Activated CD8-positive, alpha-beta memory T cell treated with anti-CD3 and anti-CD28 coated beads, Interleukin-2, amount 50 U/mL, for 24 hours (primary cell): Measurements from ENCODE around the gene MYOF.
"Not testable (repeated sequence)": the region's sequence is repeated elsewhere in the genome, so short reads cannot be mapped to it uniquely, and the experiment has no call there.

Experiments
- DNase-seq: peaks from one replicate; pipeline ENCODE4 v3.0.0-alpha.2; 2020; ENCODE audit errors: extremely low read depth

MYOF gene

GRCh38 chr10:93420944-93421825 is 60.9 kb downstream of the MYOF start:
- DNase-seq: no peak

DNA sequence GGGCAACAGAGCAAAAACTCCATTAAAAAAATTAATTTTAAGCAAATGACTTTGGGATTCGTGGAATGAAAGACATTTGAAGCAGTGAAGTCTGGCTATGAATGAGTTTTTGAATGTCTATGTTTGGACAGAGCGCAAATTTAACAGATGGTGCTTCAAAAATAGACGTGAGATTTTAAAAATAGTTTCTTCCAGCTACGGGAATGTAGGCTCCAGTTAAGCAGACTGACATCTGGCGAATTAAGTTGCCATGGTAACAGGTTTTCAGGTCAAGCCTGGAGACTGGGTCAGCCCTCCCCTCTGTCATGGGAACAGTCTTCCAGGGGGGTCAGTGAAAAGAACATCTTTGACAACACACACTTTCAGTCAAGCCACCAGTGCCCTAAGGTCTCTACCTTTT is 62.0 kb downstream of the MYOF start:
- no peak for DNase-seq

GRCh38 chr10:93419016-93419415 is 63.1 kb downstream of the MYOF start:
- not testable (repeated sequence) for DNase-seq

DNA sequence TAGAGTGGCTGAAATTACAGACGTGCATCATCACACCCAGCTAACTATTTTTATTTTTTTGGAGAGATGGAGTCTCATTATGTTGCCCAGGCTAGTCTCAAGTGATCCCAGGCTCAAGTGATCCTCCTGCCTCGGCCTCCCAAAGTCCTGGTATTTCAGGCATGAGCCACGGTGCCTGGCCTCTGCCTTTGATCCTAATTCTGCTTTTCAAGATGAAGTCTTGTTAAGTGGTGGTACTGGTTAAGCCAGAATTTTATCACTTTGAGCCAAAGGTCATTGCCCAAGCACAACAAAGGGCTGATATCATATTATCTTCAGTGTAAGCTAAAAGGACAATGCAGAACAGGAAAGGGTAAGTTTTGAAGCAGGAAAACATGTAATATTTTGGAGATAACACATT is 64.2 kb downstream of the MYOF start:
- no peak for DNase-seq

DNA sequence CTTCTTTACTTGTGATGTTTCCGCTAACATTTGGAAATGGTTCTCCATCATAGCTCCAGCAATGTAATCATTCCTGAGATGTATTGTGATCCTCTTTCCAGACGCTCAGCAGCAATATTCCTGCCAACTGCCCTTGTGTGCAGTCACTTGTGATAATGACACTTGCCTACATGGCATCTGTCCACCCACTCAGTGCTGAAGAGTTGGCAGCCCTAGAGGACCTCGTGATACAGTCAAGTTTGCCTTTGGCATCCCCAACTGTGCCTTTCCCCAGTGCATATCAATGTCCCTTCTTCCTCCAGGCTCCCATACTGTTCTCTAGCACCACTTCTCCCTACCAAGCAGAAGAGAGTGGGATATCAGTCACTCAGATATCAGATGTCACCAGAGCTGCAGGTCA is 64.9 kb downstream of the MYOF start:
- no peak for DNase-seq

DNA sequence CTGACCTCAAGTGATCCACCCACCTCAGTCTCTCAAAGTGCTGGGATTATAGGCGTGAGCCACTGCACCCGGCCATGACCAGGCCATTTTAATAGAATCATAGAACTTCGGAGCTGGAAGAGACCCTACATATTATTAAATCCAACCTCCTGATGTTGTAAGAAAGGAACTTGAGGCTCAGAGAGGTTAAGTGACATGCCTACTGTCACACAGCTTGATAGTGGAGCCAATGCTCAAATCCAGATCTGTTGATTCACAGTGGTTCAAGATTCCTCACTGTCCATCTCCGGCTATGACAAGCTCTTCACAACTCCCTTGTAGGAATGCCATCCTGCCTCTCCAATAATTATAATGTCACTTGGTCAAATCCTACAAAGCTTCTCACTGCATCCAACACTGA is 65.3 kb downstream of the MYOF start:
- DNase-seq: no peak

DNA sequence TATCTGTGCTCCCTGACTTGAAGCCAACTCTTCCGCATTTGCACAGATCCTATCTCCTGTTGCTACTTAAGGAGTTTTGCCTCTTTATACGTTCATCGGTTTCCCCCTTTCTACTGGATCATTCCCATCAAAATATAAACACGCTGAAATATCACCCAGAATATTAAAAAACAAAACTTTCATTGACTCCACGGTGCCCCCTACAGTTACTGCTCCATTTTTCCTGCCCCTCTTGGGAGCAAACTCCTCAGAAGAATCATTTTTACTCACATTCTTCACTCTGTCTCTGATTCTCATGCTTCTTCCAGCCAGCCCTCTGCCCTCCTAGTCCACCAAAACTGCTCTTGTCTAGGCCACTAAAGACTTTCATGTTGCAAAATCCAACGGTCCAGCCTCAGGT is 66.4 kb downstream of the MYOF start:
- DNase-seq: no peak

DNA sequence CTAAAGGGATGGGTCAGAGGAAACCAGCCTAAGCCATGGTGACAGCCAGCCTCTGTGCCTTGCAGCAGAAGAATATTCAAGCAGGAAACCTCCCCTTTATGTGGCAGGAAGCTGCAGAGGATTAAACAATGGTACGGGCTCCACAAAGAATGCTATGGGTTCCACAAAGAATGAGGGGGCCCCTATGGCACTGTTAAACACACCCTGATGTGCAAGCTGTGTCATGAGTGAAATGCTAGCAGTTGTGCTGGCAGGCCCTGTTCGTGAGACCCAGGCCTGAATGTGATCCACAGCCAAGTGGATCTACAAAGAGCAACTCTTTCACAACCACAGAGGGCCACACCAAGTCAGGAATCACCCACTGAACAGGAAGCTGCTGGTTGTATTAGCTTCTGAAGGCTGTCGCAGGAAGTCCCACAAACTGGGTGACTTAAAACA is 68.9 kb downstream of the MYOF start:
- DNase-seq: no peak

DNA sequence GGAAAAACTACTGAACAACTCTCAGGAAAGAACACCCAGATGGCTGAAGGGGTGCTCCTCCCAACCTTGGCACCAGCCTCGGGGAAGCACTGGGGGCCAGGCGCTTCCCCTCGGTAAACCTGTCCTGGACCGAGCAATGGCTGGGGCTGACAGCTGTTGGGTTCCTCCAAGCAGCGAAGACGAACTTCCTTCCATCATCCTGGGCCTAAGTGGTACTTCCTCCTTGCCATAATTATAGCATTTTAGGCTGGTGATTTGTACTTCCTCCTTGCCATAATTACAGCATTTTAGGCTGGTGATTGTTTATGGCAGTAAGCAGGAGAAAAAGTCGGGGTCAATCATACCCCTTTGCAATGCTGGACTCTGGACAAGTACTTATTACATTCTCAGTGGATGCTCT is 69.3 kb downstream of the MYOF start:
- no peak for DNase-seq

DNA sequence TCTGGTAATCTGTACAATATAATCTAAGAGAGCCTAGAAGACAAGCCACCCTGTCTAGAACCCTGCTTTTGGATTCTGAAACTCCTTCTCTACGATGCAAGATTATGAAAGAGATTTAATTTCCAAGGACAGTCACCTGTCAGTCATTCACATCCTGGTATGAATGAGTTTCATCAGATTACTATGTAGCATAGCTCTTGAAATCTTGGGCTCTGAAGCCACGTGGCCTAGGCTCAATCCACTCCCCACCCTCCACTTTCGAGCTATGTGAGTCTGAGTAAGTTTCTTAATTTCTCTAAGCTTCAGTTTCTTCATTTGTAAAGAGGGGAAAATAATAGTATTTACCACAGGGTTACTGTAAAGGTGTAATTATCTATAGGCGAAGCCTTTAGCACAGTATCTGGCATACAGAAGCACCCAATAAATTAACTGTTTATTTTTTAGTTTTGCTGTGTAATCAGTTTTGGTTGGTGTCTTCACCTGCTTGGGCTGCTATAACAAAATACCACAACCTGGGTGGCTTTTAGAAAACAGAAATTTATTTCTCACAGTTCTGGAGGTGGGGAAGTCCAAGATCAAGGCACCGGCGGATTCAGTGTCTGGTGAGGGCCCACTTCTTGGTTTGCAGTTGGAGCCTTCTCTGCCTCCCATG is 71.3 kb downstream of the MYOF start:
- DNase-seq: no peak

- DNase-seq: no peak
Observed at GRCh38 chr10:93408783-93409182, 73.4 kb downstream of the MYOF start.

- DNase-seq: no peak
Observed at GRCh38 chr10:93406364-93407145, 75.6 kb downstream of the MYOF start.

DNA sequence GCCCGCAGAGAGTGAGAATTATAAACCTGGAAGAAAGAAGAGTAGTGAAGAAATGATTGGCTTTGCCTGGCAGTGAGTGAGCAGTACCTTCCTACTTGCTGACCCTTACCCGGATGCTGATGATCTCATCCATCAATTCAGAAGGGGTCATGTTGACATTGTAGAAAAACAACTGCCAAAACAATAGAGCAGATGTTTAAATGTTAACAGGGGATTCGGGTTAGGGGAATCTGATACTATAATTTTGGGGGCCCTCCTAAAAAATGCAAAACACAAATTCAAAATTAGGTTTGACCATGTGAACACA is 78.1 kb downstream of the MYOF start:
- DNase-seq: no peak

GRCh38 chr10:93403152-93404047 is 78.7 kb downstream of the MYOF start:
- no peak for DNase-seq

- DNase-seq: no peak
Observed at GRCh38 chr10:93402192-93402591, 79.9 kb downstream of the MYOF start.

DNA sequence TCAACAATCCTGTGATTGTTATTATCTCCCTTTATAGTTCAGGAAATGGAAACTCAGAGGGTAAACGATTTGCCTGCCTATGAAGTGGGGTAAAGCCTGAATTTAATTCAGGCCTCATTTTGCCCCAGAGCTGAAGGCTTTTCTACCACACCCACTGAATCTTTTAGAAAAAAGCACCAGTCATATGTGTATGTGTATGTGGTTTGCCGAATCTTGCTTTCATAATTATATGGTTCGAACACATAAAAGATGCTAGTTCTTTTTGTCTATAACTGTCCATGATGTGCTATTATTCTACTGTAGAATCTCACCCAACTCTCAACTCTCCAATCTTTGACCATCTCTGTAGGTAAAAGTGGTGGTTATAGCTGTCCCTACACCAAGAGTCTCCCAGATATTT is 83.6 kb downstream of the MYOF start:
- no peak for DNase-seq

GRCh38 chr10:93397020-93397419 is 85.1 kb downstream of the MYOF start:
- DNase-seq: no peak

DNA sequence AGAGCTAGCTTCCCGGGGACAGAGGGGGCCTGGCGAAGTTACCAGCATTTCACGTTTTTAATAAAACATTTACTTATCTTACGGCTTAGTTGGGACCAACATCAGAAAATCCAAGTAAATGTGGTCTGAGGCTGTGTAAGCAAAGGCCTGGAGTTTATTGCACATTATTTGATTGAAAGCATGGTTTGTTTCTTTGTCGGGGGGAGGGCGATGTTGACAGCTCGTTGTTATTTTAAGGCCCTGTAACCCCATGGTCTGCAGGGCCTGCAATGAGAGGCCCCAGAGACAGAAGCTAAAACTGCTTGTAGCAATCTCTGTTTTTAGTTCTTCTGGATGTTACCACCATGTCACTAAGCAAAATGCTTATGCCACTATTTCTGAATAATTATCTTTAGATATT is 88.9 kb downstream of the MYOF start:
- no peak for DNase-seq

- no peak for DNase-seq
Observed at GRCh38 chr10:93392121-93392520, 90.0 kb downstream of the MYOF start.

DNA sequence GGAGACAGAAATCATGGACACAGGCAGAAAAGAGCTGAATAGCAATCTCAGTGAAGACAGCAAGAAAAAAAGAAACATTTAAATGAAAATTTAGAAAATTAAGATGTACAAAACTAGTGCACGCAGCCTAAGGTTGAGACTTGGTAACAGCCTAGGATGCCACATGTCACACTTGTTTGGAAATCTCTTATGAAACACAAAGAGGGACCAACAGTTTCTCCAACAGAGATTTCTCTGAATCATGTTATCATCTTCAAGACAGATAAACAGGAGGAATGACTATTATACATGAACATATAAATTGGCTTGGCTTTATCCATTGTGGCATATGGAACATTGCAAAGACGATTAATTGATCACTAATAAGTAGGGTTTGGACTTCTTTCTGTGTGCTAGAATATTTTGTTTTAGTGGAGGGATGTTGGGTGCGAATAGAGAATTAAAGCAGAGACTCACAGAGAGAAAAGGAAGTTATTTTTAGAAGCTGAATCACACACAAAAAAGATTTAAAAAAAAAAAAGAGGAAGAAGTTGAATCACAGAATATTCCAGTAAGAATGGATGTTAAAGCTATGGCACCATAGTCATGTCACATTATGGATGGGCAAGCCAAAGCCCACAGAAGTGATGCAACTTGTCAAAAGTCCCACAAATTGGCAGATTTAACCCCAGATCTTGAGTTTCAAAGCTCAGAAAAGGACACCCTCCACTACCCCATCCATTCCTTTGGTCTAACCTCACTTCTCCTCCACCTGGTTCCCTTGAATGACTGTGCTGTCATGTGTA is 91.6 kb downstream of the MYOF start:
- no peak for DNase-seq
